ENCODE data around the gene CD99L2. TPM values are rescaled to one million over a fixed set of nuclear protein-coding genes. Genes with fewer than 3 reads are reported as not detected.
"Not testable (repeated sequence)": the region's sequence is repeated elsewhere in the genome, so short reads cannot be mapped to it uniquely, and the experiment has no call there.

Gene CD99L2
- total RNA-seq, 1 donor from 2014 or later, result 30.8 TPM

- H3K9me3 Mint-ChIP-seq, result peaks cover 53% of the 10 kb centered on the region
- H3K4me1 Mint-ChIP-seq, result no peaks in the 10 kb centered on the region
- no peak overlapping the region for H3K27ac Mint-ChIP-seq
- TF ChIP-seq, protein P1, sequence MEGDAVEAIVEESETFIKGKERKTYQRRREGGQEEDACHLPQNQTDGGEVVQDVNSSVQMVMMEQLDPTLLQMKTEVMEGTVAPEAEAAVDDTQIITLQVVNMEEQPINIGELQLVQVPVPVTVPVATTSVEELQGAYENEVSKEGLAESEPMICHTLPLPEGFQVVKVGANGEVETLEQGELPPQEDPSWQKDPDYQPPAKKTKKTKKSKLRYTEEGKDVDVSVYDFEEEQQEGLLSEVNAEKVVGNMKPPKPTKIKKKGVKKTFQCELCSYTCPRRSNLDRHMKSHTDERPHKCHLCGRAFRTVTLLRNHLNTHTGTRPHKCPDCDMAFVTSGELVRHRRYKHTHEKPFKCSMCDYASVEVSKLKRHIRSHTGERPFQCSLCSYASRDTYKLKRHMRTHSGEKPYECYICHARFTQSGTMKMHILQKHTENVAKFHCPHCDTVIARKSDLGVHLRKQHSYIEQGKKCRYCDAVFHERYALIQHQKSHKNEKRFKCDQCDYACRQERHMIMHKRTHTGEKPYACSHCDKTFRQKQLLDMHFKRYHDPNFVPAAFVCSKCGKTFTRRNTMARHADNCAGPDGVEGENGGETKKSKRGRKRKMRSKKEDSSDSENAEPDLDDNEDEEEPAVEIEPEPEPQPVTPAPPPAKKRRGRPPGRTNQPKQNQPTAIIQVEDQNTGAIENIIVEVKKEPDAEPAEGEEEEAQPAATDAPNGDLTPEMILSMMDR (IDR thresholded peaks at IDR 0.05; ENCODE audit: unreplicated experiment), result no peak
- DNase-seq (ENCODE audit: low spot score in 2 of 2, unreplicated experiment in 2 of 2), result no peak
- peaks cover 4% of the 10 kb centered on the region for H3K36me3 Mint-ChIP-seq
- no peaks in the 10 kb centered on the region for H3K27me3 Mint-ChIP-seq (ENCODE audit: low read depth)
- H3K4me3 Mint-ChIP-seq, result no peak overlapping the region
These were observed 18.3 kb downstream of the CD99L2 start for GRCh38 chrX:150879855-150880807.

- not testable (repeated sequence) for H3K36me3 Mint-ChIP-seq; H3K27ac Mint-ChIP-seq; H3K4me3 Mint-ChIP-seq; H3K4me1 Mint-ChIP-seq; H3K27me3 Mint-ChIP-seq (ENCODE audit: low read depth); DNase-seq (ENCODE audit: low spot score in 2 of 2, unreplicated experiment in 2 of 2)
- peaks cover 61% of the 10 kb centered on the region for H3K9me3 Mint-ChIP-seq
These were observed 22.8 kb downstream of the CD99L2 start for GRCh38 chrX:150875621-150876020.

- DNase-seq (ENCODE audit: low spot score in 2 of 2, unreplicated experiment in 2 of 2), result no peak
- Mint-ChIP-seq H3K4me3 (no peak overlapping the region), H3K4me1 (peaks cover 6% of the 10 kb centered on the region), H3K36me3 (peaks cover 5% of the 10 kb centered on the region), H3K27me3 (ENCODE audit: low read depth) (no peaks in the 10 kb centered on the region), H3K27ac (no peak overlapping the region), H3K9me3 (peaks cover 58% of the 10 kb centered on the region)
- TF ChIP-seq, protein P1 (IDR thresholded peaks at IDR 0.05; ENCODE audit: unreplicated experiment), result no peak
These were observed 24.0 kb downstream of the CD99L2 start for GRCh38 chrX:150874448-150874847.

DNA sequence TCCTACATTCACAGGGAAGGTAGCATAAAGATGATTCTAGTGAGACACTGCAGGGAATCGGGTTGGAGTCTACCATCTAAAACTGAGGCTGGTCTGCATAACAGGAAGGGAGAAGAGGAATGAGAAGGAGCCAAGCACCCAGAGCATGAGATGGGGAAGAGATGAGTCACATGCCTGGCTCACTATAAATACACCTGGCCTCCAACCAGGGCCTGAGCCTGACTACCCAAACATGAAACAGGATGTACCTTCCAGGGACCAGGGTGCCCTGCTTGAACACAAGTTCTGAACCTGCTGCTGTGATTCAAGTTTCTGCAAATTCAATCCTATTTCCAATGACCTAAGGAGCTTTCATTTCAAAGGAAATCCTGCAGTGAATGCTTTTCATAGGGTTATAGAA is 24.9 kb downstream of the CD99L2 start:
- DNase-seq (ENCODE audit: low spot score in 2 of 2, unreplicated experiment in 2 of 2), result no peak
- H3K4me3 Mint-ChIP-seq, result no peak overlapping the region
- TF ChIP-seq, protein P1 (IDR thresholded peaks at IDR 0.05; ENCODE audit: unreplicated experiment), result no peak
- peaks cover 55% of the 10 kb centered on the region for H3K9me3 Mint-ChIP-seq
- peaks cover 6% of the 10 kb centered on the region for H3K4me1 Mint-ChIP-seq
- no peak overlapping the region for H3K27ac Mint-ChIP-seq
- H3K27me3 Mint-ChIP-seq (ENCODE audit: low read depth), result no peaks in the 10 kb centered on the region
- peaks cover 5% of the 10 kb centered on the region for H3K36me3 Mint-ChIP-seq

DNA sequence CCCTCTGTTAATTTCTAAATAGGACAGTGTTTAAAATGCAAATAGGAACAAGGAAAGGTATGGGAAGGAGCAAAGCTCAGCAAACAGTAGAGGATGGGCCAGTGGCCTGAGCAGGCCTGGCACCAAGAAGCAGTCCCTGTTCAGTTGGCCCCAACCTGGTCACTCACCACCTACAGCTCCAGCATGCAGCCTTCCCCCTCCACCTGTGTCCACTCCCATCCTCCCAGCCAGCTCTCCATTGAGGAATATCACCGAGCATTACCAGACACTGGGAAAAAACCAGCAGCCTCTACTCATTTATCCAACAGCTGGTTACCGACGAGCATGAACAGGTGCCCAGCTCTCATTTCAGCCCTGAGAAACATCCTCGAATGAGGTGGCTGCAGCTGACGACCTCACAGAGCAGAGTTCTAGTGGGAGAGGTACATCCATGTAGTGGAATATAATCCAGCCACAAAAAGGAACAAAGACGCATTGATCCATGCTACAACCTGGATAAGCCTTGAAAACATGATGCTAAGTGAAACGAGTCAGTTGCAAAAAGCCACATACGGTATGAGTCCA is 25.6 kb downstream of the CD99L2 start:
- no peak for DNase-seq (ENCODE audit: low spot score in 2 of 2, unreplicated experiment in 2 of 2)
- Mint-ChIP-seq H3K9me3 (peaks cover 53% of the 10 kb centered on the region), H3K4me1 (peaks cover 6% of the 10 kb centered on the region), H3K27ac (no peak overlapping the region), H3K36me3 (peaks cover 5% of the 10 kb centered on the region), H3K4me3 (no peak overlapping the region), H3K27me3 (ENCODE audit: low read depth) (no peaks in the 10 kb centered on the region)
- TF ChIP-seq, protein P1 (IDR thresholded peaks at IDR 0.05; ENCODE audit: unreplicated experiment), result no peak

DNA sequence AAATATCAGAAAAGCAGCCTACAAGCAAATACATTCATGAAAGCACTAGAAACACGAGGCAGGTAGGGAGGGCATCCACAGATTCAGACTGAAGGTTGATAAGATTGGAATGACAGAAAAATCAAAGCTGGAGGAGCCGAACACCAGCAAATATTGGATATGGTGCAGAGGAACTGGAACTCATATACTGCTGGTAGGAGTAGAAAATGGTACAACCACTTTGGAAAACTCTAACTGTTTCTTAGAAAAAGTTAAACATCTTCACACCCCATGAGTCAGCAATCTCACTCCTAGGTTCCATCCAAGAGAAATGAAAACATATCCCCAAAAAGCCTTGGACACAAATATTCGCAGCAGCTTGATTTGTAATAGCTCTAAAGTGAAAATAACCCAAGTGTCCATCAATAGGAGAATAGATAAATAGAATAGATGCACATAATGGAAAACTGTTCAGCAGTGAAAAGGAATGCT is 27.1 kb downstream of the CD99L2 start:
- TF ChIP-seq, protein P1 (IDR thresholded peaks at IDR 0.05; ENCODE audit: unreplicated experiment), result no peak
- Mint-ChIP-seq H3K27me3 (ENCODE audit: low read depth) (no peaks in the 10 kb centered on the region), H3K4me3 (no peak overlapping the region), H3K27ac (peak overlapping the region; percentile 45), H3K4me1 (peaks cover 6% of the 10 kb centered on the region), H3K36me3 (peaks cover 5% of the 10 kb centered on the region), H3K9me3 (peaks cover 47% of the 10 kb centered on the region)
- DNase-seq (ENCODE audit: low spot score in 2 of 2, unreplicated experiment in 2 of 2), result no peak
